A673 (cell line): ENCODE measurements around the gene ASB11. TPM values are rescaled to one million over a fixed set of nuclear protein-coding genes. Genes with fewer than 3 reads are reported as not detected.
A peak's percentile ranks its signal among the peaks of the same experiment; 100 is the strongest.

ENCODE experiments used
- BruUV-seq: library from RNA; stranded (reverse); fragments of 400-500 nt; replicated peaks from 2 replicates; lab custom pipeline; 2021; lab: Mats Ljungman, UMichigan
- CTCF ChIA-PET: fragments of 300-600 bp; sonication (Branson Sonifier 250); formaldehyde crosslinking; loops from one replicate; lab custom pipeline; 2022; ENCODE audit warnings: antibody characterized with exemption; lab: Charles Lee
- POLR2A ChIA-PET: fragments of 300-600 bp; sonication (Branson Sonifier 250); formaldehyde crosslinking; loops from one replicate; lab custom pipeline; 2022; ENCODE audit warnings: antibody characterized with exemption; ENCODE audit not compliant: low non-redundant PET; lab: Charles Lee
- DNase-seq: peaks from one replicate; pipeline ENCODE4 v3.0.0-alpha.2; 2015; ENCODE audit warnings: low spot score
- H3K27ac ChIP-seq: fragments of 200-600 bp; sonication (generic); 2 replicates; pipeline ENCODE4 v1.5.1; 2016; ENCODE audit warnings: mixed run types, low read depth, mild to moderate bottlenecking, mixed read lengths, antibody characterized with exemption, low read length; ENCODE audit not compliant: poor library complexity, severe bottlenecking
- H3K27me3 ChIP-seq: fragments of 200-600 bp; sonication (generic); replicated peaks from 2 replicates; pipeline ENCODE4 v1.6.1; 2017; ENCODE audit warnings: mixed run types, low read depth, mild to moderate bottlenecking, mixed read lengths, antibody characterized with exemption, low read length; ENCODE audit not compliant: insufficient read depth, poor library complexity
- H3K36me3 ChIP-seq: fragments of 200-600 bp; sonication (generic); 2 replicates; pipeline ENCODE4 v1.6.1; 2016; ENCODE audit warnings: mixed run types, mild to moderate bottlenecking, mixed read lengths, antibody characterized with exemption, low read length; ENCODE audit not compliant: insufficient read depth, poor library complexity, severe bottlenecking
- H3K4me1 ChIP-seq: fragments of 200-600 bp; sonication (generic); 2 replicates; pipeline ENCODE4 v1.6.1; 2017; ENCODE audit warnings: mixed run types, mild to moderate bottlenecking, mixed read lengths, antibody characterized with exemption, low read length; ENCODE audit not compliant: insufficient read depth, poor library complexity, severe bottlenecking
- H3K4me3 ChIP-seq: fragments of 200-600 bp; sonication (generic); 2 replicates; pipeline ENCODE4 v1.5.1; 2016; ENCODE audit warnings: low read depth, mixed run types, mild to moderate bottlenecking, mixed read lengths, low read length; ENCODE audit not compliant: poor library complexity, severe bottlenecking
- H3K9me3 ChIP-seq: fragments of 200-600 bp; sonication (generic); 2 replicates; pipeline ENCODE4 v1.6.1; 2016; ENCODE audit warnings: mixed run types, low read depth, mild to moderate bottlenecking, mixed read lengths, antibody characterized with exemption, low read length; ENCODE audit not compliant: poor library complexity, severe bottlenecking
- EZH2 ChIP-seq: fragments of 200-600 bp; sonication (generic); IDR thresholded peaks from 2 replicates; pipeline ENCODE4 v1.6.1; 2017; ENCODE audit warnings: borderline replicate concordance, low read depth, mild to moderate bottlenecking, mixed read lengths, antibody characterized with exemption, low read length; ENCODE audit not compliant: poor library complexity, severe bottlenecking
- intact Hi-C: fragments of 100-400 bp; cut with micrococcal nuclease; formaldehyde crosslinking; loops from one replicate; pipeline ENCODE4 v1.10.0; 2022; ENCODE audit not compliant: unreplicated experiment
- total RNA-seq: library from RNA; stranded (reverse); gene quantifications from 2 replicates; pipeline ENCODE4 v1.2.3, GENCODE V29; 2021
- TF ChIP-seq, protein P1 (sequence below): fragments of 300-800, 200-600 bp; sonication (generic); conservative IDR thresholded peaks from 2 replicates; pipeline ENCODE4 v1.5.1; 2017; ENCODE audit warnings: low read depth, mild to moderate bottlenecking, antibody characterized with exemption, low read length, moderate library complexity, mixed read lengths

The ASB11 gene
- total RNA-seq, 1 experiment from 2014 or later = 0.62 TPM

DNA sequence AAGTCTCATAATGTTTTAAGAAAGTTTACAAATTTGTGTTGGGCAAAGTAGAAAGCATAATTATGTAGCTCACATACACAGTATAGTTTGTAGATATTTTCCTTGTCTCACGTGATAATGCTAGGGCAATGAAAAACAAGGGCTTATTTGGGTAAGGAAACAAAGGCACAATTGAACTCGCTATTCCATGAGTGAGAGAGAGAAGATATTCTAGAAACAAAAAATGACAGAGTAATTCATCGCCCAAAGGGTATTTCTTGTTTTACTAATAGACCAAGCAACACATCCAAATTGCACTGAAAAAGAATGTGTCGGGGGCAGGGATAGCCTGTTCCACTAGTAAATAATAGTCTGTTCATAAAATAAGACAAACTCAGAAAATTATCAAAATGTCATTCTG is 3.6 kb upstream of the ASB11 start:
- POLR2A ChIA-PET = interaction anchor here (1.0 kb wide), 1 partner anchor 1706 kb away, joined by 4 read pairs; no protein-coding TSS in a partner anchor

DNA sequence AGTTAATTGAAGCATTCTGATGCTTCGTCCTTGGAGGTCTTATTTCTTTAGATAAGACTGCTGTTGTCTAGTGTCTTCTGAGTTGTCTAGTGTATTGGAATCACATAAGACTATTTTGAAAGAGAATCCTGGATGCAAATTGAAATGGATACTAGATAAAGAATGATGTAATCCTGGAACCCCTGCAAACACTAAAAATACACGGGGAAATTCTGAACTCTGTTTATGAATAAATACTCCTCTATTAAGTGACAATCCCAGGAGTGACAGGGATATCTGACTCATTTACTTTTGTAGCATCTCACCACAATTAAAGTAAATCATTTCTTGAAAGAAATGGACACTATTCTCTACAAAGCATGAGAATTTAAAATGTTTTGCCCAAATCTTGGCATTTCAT is 968 bp downstream of the ASB11 start:
- Histone ChIP-seq H3K27ac (no peak overlapping the region), H3K4me3 (peak overlapping the region; percentile 9), H3K4me1 (peaks cover 33% of the 10 kb centered on the region), H3K36me3 (no peaks in the 10 kb centered on the region), H3K27me3 (no peaks in the 10 kb centered on the region), H3K9me3 (no peaks in the 10 kb centered on the region)
- TF ChIP-seq, protein P1, sequence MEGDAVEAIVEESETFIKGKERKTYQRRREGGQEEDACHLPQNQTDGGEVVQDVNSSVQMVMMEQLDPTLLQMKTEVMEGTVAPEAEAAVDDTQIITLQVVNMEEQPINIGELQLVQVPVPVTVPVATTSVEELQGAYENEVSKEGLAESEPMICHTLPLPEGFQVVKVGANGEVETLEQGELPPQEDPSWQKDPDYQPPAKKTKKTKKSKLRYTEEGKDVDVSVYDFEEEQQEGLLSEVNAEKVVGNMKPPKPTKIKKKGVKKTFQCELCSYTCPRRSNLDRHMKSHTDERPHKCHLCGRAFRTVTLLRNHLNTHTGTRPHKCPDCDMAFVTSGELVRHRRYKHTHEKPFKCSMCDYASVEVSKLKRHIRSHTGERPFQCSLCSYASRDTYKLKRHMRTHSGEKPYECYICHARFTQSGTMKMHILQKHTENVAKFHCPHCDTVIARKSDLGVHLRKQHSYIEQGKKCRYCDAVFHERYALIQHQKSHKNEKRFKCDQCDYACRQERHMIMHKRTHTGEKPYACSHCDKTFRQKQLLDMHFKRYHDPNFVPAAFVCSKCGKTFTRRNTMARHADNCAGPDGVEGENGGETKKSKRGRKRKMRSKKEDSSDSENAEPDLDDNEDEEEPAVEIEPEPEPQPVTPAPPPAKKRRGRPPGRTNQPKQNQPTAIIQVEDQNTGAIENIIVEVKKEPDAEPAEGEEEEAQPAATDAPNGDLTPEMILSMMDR = no peak
- TF ChIP-seq EZH2 = no peak
- intact Hi-C loops = no loop called here
- ChIA-PET POLR2A (no interaction called here), CTCF (no interaction called here)
- no peak for DNase-seq
- no TSS peak for BruUV-seq

More for the DNA sequence above, 3.6 kb upstream of the ASB11 start:
- CTCF ChIA-PET = no interaction called here
- intact Hi-C loops = no loop called here
- Histone ChIP-seq H3K27ac (no peak overlapping the region), H3K27me3 (peaks cover 5% of the 10 kb centered on the region), H3K36me3 (no peaks in the 10 kb centered on the region), H3K4me3 (no peak overlapping the region), H3K4me1 (peaks cover 18% of the 10 kb centered on the region), H3K9me3 (no peaks in the 10 kb centered on the region)
- BruUV-seq = no TSS peak
- TF ChIP-seq, protein P1 = no peak
- TF ChIP-seq EZH2 = no peak
- no peak for DNase-seq

DNA sequence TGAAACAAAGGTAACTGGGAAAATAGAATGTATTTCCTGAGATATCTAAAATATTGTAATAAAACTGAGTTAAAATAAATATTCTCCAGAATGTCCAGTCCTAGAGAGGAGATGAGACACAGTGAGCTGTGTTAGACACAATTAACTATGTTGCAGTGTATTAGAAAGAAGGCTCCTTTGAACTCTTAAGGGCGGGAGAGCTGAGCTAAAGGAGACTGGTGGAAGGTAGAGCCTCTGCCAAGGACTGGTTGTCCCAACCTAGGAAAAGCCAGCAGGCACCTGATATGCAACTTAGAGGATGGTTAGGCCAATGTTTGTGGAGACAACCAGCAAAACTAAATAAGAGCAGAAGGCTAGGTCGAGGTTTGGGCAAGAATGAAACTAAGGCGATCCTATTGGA is 4.3 kb downstream of the ASB11 start:
- no peak for DNase-seq
- intact Hi-C loops = no loop called here
- BruUV-seq = no TSS peak
- no peak overlapping the region for H3K27ac ChIP-seq
- H3K4me3 ChIP-seq = no peak overlapping the region
- H3K36me3 ChIP-seq = no peaks in the 10 kb centered on the region
- H3K27me3 ChIP-seq = no peaks in the 10 kb centered on the region
- no peak for TF ChIP-seq EZH2
- TF ChIP-seq, protein P1 = no peak
- POLR2A ChIA-PET = no interaction called here
- peaks cover 33% of the 10 kb centered on the region for H3K4me1 ChIP-seq
- CTCF ChIA-PET = no interaction called here
- H3K9me3 ChIP-seq = no peaks in the 10 kb centered on the region
